Smooth muscle cell (in vitro differentiated cells): ENCODE results near the gene OTOP2. TPM values are rescaled to one million over a fixed set of nuclear protein-coding genes. Genes with fewer than 3 reads are reported as not detected.

Experiments used
- DNase-seq: peaks from one replicate; lab custom pipeline; 2025; ENCODE audit not compliant: unreplicated experiment; lab: John Stamatoyannopoulos, UW
- H2AFZ ChIP-seq: fragments of 200-600 bp; sonication (generic); 2 replicates; pipeline ENCODE4 v1.6.0; 2016; ENCODE audit warnings: antibody characterized with exemption, low read depth, mild to moderate bottlenecking
- H3F3A ChIP-seq: fragments of 200-600 bp; sonication (generic); 2 replicates; pipeline ENCODE4 v1.6.0; 2017; ENCODE audit warnings: antibody characterized with exemption, low read depth
- H3K27ac ChIP-seq: fragments of 200-600 bp; sonication (generic); 2 replicates; pipeline ENCODE4 v1.5.1; 2016; ENCODE audit warnings: low read depth, mild to moderate bottlenecking
- H3K27me3 ChIP-seq: fragments of 200-600 bp; sonication (generic); 2 replicates; pipeline ENCODE4 v1.6.1; 2016; ENCODE audit warnings: low read depth, mild to moderate bottlenecking
- H3K36me3 ChIP-seq: fragments of 200-600 bp; sonication (generic); 2 replicates; pipeline ENCODE4 v1.5.1; 2016; ENCODE audit warnings: low read depth
- H3K4me1 ChIP-seq: fragments of 200-600 bp; sonication (generic); 2 replicates; pipeline ENCODE4 v1.5.1; 2016; ENCODE audit warnings: low read depth
- H3K4me2 ChIP-seq: fragments of 200-600 bp; sonication (generic); 2 replicates; pipeline ENCODE4 v1.6.0; 2016; ENCODE audit warnings: mild to moderate bottlenecking
- H3K4me3 ChIP-seq: fragments of 200-600 bp; sonication (generic); 2 replicates; pipeline ENCODE4 v1.5.1; 2016; ENCODE audit warnings: mild to moderate bottlenecking
- H3K79me2 ChIP-seq: fragments of 200-600 bp; sonication (generic); 2 replicates; pipeline ENCODE4 v1.6.0; 2016; ENCODE audit warnings: low read depth, mild to moderate bottlenecking
- H3K9ac ChIP-seq: fragments of 200-600 bp; sonication (generic); 2 replicates; pipeline ENCODE4 v1.6.0; 2016; ENCODE audit warnings: low read depth
- H3K9me3 ChIP-seq: fragments of 200-600 bp; sonication (generic); replicated peaks from 2 replicates; pipeline ENCODE4 v1.5.1; 2016; ENCODE audit warnings: low read depth
- H4K20me1 ChIP-seq: fragments of 200-600 bp; sonication (generic); 2 replicates; pipeline ENCODE4 v1.6.0; 2016; ENCODE audit warnings: low read depth
- WGBS: methylation state at CpG from one replicate; pipeline ENCODE4 v1.1.7; 2016; ENCODE audit warnings: low lambda C conversion rate; 5-methylcytosine and 5-hydroxymethylcytosine counted together
- polyA plus RNA-seq: library from polyadenylated mRNA; unstranded; fragments of >200 nt; fragmentation: Nextera tagmentation; extraction: Ambion mirVana; gene quantifications from 2 replicates; pipeline ENCODE4 v1.2.1, GENCODE V29; 2016
- total RNA-seq: library from RNA; depleted of rRNA; stranded (reverse); fragments of >200 nt; gene quantifications from 2 replicates; pipeline ENCODE4 v1.2.3, GENCODE V29; 2014
- TF ChIP-seq, protein P1 (sequence below): fragments of 200-600 bp; sonication (generic); IDR thresholded peaks from 2 replicates; pipeline ENCODE4 v1.5.1; 2017; ENCODE audit warnings: borderline replicate concordance, mild to moderate bottlenecking, antibody characterized with exemption; ENCODE audit not compliant: insufficient read depth, poor library complexity, severe bottlenecking

The OTOP2 gene
- total and polyA plus RNA-seq, 2 experiments from 2014 or later = not detected

- Histone ChIP-seq H3K4me3 (no peak overlapping the region), H2AFZ (no peak overlapping the region), H3K9ac (no peak overlapping the region), H3K36me3 (no peaks in the 10 kb centered on the region), H3K27me3 (peaks cover 35% of the 10 kb centered on the region), H3K79me2 (no peaks in the 10 kb centered on the region), H3K27ac (no peak overlapping the region), H3K4me2 (no peak overlapping the region), H4K20me1 (no peaks in the 10 kb centered on the region), H3F3A (no peaks in the 10 kb centered on the region), H3K4me1 (no peaks in the 10 kb centered on the region), H3K9me3 (no peaks in the 10 kb centered on the region)
- TF ChIP-seq, protein P1, sequence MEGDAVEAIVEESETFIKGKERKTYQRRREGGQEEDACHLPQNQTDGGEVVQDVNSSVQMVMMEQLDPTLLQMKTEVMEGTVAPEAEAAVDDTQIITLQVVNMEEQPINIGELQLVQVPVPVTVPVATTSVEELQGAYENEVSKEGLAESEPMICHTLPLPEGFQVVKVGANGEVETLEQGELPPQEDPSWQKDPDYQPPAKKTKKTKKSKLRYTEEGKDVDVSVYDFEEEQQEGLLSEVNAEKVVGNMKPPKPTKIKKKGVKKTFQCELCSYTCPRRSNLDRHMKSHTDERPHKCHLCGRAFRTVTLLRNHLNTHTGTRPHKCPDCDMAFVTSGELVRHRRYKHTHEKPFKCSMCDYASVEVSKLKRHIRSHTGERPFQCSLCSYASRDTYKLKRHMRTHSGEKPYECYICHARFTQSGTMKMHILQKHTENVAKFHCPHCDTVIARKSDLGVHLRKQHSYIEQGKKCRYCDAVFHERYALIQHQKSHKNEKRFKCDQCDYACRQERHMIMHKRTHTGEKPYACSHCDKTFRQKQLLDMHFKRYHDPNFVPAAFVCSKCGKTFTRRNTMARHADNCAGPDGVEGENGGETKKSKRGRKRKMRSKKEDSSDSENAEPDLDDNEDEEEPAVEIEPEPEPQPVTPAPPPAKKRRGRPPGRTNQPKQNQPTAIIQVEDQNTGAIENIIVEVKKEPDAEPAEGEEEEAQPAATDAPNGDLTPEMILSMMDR = no peak
- DNase-seq = no peak
- 77% methylated on average over 6 of the region's 6 CpGs for WGBS
Observed at GRCh38 chr17:74945543-74945942, 21.5 kb downstream of the OTOP2 start.

DNA sequence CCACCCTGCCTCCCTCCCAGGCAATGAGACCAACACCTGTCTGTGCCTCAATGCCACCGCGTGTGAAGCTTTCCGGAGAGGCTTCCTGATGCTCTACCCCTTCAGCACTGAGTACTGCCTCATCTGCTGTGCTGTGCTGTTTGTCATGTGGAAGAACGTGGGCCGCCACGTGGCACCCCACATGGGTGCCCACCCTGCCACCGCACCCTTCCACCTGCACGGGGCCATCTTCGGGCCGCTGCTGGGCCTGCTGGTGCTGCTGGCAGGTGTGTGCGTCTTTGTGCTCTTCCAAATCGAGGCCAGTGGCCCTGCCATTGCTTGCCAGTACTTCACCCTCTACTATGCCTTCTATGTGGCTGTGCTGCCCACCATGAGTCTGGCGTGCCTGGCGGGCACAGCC, 22.6 kb downstream of the OTOP2 start:
- H3K36me3 ChIP-seq = no peaks in the 10 kb centered on the region
- no peaks in the 10 kb centered on the region for H3K79me2 ChIP-seq
- H3K4me2 ChIP-seq = no peak overlapping the region
- no peak overlapping the region for H2AFZ ChIP-seq
- no peak overlapping the region for H3K9ac ChIP-seq
- DNase-seq = no peak
- no peak overlapping the region for H3K27ac ChIP-seq
- H3F3A ChIP-seq = no peaks in the 10 kb centered on the region
- H3K4me3 ChIP-seq = no peak overlapping the region
- TF ChIP-seq, protein P1 = no peak
- WGBS = 85% methylated on average over 14 of the region's 14 CpGs
- H3K4me1 ChIP-seq = no peaks in the 10 kb centered on the region
- H3K9me3 ChIP-seq = no peaks in the 10 kb centered on the region
- peaks cover 24% of the 10 kb centered on the region for H3K27me3 ChIP-seq
- H4K20me1 ChIP-seq = no peaks in the 10 kb centered on the region

GRCh38 chr17:74947041-74947754, 23.1 kb downstream of the OTOP2 start:
- WGBS = 90% methylated on average over 17 of the region's 17 CpGs
- no peaks in the 10 kb centered on the region for H3K9me3 ChIP-seq
- H3K4me2 ChIP-seq = no peak overlapping the region
- peaks cover 20% of the 10 kb centered on the region for H3K27me3 ChIP-seq
- no peak overlapping the region for H3K4me3 ChIP-seq
- H3K9ac ChIP-seq = no peak overlapping the region
- no peak for DNase-seq
- no peaks in the 10 kb centered on the region for H3K36me3 ChIP-seq
- no peaks in the 10 kb centered on the region for H3F3A ChIP-seq
- H3K27ac ChIP-seq = no peak overlapping the region
- TF ChIP-seq, protein P1 = no peak
- no peaks in the 10 kb centered on the region for H3K4me1 ChIP-seq
- no peak overlapping the region for H2AFZ ChIP-seq
- no peaks in the 10 kb centered on the region for H3K79me2 ChIP-seq
- H4K20me1 ChIP-seq = no peaks in the 10 kb centered on the region
